ENCODE results near the gene FAM131A. TPM values are rescaled to one million over a fixed set of nuclear protein-coding genes. Genes with fewer than 3 reads are reported as not detected.

FAM131A gene
- total and polyA plus RNA-seq, 10 donors = 6.5 to 24.6 (median 14.3) TPM

- H3K4me3 ChIP-seq = no peak overlapping the region
- TF ChIP-seq, protein P1, sequence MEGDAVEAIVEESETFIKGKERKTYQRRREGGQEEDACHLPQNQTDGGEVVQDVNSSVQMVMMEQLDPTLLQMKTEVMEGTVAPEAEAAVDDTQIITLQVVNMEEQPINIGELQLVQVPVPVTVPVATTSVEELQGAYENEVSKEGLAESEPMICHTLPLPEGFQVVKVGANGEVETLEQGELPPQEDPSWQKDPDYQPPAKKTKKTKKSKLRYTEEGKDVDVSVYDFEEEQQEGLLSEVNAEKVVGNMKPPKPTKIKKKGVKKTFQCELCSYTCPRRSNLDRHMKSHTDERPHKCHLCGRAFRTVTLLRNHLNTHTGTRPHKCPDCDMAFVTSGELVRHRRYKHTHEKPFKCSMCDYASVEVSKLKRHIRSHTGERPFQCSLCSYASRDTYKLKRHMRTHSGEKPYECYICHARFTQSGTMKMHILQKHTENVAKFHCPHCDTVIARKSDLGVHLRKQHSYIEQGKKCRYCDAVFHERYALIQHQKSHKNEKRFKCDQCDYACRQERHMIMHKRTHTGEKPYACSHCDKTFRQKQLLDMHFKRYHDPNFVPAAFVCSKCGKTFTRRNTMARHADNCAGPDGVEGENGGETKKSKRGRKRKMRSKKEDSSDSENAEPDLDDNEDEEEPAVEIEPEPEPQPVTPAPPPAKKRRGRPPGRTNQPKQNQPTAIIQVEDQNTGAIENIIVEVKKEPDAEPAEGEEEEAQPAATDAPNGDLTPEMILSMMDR (IDR thresholded peaks at IDR 0.05 in 8 of 11, conservative IDR thresholded peaks at IDR 0.05 in 3 of 11) = no peak
- TF ChIP-seq POLR2A (IDR thresholded peaks at IDR 0.05) = no peak
- TF ChIP-seq POLR2AphosphoS5 (IDR thresholded peaks at IDR 0.05) = no peak
- peaks cover 0 to 48% (median 24%) of the 10 kb centered on the region in 6 donors for H3K36me3 ChIP-seq
- DNase-seq = no peak
- 83 to 99% (median 95%) methylated on average over 7 of the region's 7 CpGs for WGBS, 5 donors
- H3K4me1 ChIP-seq = peaks cover 4 to 43% (median 26%) of the 10 kb centered on the region in 6 donors
- H3K9me3 ChIP-seq = no peaks in the 10 kb centered on the region
- H3K27me3 ChIP-seq (replicated peaks in 1 of 7) = peaks cover 0 to 5% (median 0%) of the 10 kb centered on the region in 7 donors
- no peak overlapping the region for H3K27ac ChIP-seq
- intact Hi-C loops (cut with DNase I; ENCODE audit: low total_unique reads) = no loop called here
Observed at GRCh38 chr3:184341925-184342324, 4.5 kb downstream of the FAM131A start.

- Histone ChIP-seq H3K9me3 (no peaks in the 10 kb centered on the region), H3K36me3 (peaks cover 0 to 48% (median 24%) of the 10 kb centered on the region in 6 donors), H3K4me3 (no peak overlapping the region), H3K27ac (no peak overlapping the region), H3K27me3 (replicated peaks in 1 of 7) (peaks cover 0 to 4% (median 0%) of the 10 kb centered on the region in 7 donors), H3K4me1 (peaks cover 0 to 29% (median 15%) of the 10 kb centered on the region in 6 donors)
- 83 to 95% (median 88%) methylated on average over 5 of the region's 5 CpGs for WGBS, 5 donors
- DNase-seq = no peak
- intact Hi-C loops (cut with DNase I; ENCODE audit: low total_unique reads) = no loop called here
- no peak for TF ChIP-seq POLR2AphosphoS5 (IDR thresholded peaks at IDR 0.05)
- no peak for TF ChIP-seq POLR2A (IDR thresholded peaks at IDR 0.05)
- TF ChIP-seq, protein P1 (IDR thresholded peaks at IDR 0.05 in 8 of 11, conservative IDR thresholded peaks at IDR 0.05 in 3 of 11) = no peak
Observed at GRCh38 chr3:184343200-184343876, 5.9 kb downstream of the FAM131A start.

DNA sequence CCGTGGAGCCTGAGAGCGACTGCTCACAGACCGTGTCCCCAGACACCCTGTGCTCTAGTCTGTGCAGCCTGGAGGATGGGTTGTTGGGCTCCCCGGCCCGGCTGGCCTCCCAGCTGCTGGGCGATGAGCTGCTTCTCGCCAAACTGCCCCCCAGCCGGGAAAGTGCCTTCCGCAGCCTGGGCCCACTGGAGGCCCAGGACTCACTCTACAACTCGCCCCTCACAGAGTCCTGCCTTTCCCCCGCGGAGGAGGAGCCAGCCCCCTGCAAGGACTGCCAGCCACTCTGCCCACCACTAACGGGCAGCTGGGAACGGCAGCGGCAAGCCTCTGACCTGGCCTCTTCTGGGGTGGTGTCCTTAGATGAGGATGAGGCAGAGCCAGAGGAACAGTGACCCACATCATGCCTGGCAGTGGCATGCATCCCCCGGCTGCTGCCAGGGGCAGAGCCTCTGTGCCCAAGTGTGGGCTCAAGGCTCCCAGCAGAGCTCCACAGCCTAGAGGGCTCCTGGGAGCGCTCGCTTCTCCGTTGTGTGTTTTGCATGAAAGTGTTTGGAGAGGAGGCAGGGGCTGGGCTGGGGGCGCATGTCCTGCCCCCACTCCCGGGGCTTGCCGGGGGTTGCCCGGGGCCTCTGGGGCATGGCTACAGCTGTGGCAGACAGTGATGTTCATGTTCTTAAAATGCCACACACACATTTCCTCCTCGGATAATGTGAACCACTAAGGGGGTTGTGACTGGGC, 7.3 kb downstream of the FAM131A start:
- 83 to 93% (median 91%) methylated on average over 14 to 24 of the region's 24 CpGs for WGBS, 5 donors
- H3K9me3 ChIP-seq = no peaks in the 10 kb centered on the region
- DNase-seq = no peak
- H3K4me1 ChIP-seq = peaks cover 0 to 21% (median 10%) of the 10 kb centered on the region in 6 donors
- intact Hi-C loops (cut with DNase I; ENCODE audit: low total_unique reads) = no loop called here
- TF ChIP-seq, protein P1 (IDR thresholded peaks at IDR 0.05 in 8 of 11, conservative IDR thresholded peaks at IDR 0.05 in 3 of 11) = no peak
- peak in 1 of 3 donors; percentile 40 for TF ChIP-seq POLR2AphosphoS5 (IDR thresholded peaks at IDR 0.05)
- no peaks in the 10 kb centered on the region for H3K27me3 ChIP-seq (replicated peaks in 1 of 7)
- H3K36me3 ChIP-seq = peaks cover 0 to 44% (median 24%) of the 10 kb centered on the region in 6 donors
- peak overlapping the region in 4 of 8 donors; percentile 28 to 54 (median 34) for H3K27ac ChIP-seq
- H3K4me3 ChIP-seq = no peak overlapping the region
